ENCODE data around the gene DNAJC4.

DNAJC4 gene

DNA sequence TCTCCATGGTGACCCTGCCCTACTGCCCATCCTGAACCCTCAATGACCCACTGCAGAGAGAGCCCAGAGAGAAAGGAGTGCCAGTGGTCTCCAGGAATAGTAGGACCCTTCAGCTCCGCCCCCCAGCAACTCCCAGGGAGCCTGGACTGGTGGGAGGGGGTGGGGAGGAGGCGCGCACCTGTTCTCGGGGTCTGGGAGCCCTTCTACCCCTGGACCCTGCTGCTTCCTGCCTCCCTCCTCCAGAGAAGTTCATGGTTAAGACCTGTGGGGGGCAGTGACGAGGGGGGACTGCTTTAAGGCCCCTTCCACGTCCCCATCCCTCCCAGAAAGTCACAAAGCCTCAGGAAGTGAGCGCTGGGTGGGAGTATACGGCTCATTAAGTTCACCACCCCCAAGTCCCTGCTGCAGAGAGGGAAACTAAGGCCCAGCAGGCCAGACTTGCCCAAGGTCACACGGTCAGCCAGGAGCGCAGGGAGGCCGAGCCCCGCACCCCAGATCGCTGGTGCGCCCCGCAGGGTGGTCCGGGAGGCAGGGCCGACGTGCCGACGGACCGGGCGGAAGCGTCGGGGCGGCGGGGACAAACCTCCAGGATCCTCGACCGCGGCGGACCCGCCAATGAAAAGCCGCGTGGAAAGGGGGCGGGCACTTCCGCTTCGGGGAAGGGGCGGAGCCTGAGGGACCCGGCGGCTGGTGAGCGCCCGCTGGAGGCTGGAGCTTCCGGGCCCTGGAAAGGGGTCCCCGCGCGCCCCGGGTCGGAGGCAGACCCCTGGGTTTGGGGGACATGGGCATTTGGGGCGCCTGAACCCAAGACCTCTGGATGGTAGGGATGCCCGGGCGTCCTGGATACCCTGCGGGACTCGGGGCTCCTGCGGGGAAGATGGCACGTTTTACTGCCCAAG, 4.5 kb upstream of the DNAJC4 start, which contains the start of the genes NUDT22 and TRPT1:
Gene NUDT22, plus strand, starts transcription at position 667 of the 899 bp plus-strand sequence. CDS start 379 bp downstream, outside the sequence.
Gene TRPT1, minus strand, starts transcription at position 579 of the 899 bp plus-strand sequence. Its CDS starts 326 bp downstream, at position 253.
- TF ChIP-seq, protein P1, sequence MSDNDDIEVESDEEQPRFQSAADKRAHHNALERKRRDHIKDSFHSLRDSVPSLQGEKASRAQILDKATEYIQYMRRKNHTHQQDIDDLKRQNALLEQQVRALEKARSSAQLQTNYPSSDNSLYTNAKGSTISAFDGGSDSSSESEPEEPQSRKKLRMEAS (IDR thresholded peaks at IDR 0.05), result peak; percentile 51; the same call in 1 of the 2 replicates
- TF ChIP-seq YY1 (IDR thresholded peaks at IDR 0.05; ENCODE audit: low read depth), result no peak
- TF ChIP-seq EGR1 (IDR thresholded peaks at IDR 0.05), result no peak
- TF ChIP-seq RAD21 (IDR thresholded peaks at IDR 0.05; ENCODE audit: low read depth), result no peak
- no peak for TF ChIP-seq TCF12 (IDR thresholded peaks at IDR 0.05; ENCODE audit: low read depth)
- TF ChIP-seq NFIC (IDR thresholded peaks at IDR 0.05), result no peak
- TF ChIP-seq TEAD4 (IDR thresholded peaks at IDR 0.05), result peak; percentile 5; the same call in 1 of the 2 replicates
- TF ChIP-seq, protein P2, sequence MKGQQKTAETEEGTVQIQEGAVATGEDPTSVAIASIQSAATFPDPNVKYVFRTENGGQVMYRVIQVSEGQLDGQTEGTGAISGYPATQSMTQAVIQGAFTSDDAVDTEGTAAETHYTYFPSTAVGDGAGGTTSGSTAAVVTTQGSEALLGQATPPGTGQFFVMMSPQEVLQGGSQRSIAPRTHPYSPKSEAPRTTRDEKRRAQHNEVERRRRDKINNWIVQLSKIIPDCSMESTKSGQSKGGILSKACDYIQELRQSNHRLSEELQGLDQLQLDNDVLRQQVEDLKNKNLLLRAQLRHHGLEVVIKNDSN (IDR thresholded peaks at IDR 0.05), result 0 out of 2 replicates have a peak, but pooled peaks have one; percentile 17
- TF ChIP-seq, protein P3, sequence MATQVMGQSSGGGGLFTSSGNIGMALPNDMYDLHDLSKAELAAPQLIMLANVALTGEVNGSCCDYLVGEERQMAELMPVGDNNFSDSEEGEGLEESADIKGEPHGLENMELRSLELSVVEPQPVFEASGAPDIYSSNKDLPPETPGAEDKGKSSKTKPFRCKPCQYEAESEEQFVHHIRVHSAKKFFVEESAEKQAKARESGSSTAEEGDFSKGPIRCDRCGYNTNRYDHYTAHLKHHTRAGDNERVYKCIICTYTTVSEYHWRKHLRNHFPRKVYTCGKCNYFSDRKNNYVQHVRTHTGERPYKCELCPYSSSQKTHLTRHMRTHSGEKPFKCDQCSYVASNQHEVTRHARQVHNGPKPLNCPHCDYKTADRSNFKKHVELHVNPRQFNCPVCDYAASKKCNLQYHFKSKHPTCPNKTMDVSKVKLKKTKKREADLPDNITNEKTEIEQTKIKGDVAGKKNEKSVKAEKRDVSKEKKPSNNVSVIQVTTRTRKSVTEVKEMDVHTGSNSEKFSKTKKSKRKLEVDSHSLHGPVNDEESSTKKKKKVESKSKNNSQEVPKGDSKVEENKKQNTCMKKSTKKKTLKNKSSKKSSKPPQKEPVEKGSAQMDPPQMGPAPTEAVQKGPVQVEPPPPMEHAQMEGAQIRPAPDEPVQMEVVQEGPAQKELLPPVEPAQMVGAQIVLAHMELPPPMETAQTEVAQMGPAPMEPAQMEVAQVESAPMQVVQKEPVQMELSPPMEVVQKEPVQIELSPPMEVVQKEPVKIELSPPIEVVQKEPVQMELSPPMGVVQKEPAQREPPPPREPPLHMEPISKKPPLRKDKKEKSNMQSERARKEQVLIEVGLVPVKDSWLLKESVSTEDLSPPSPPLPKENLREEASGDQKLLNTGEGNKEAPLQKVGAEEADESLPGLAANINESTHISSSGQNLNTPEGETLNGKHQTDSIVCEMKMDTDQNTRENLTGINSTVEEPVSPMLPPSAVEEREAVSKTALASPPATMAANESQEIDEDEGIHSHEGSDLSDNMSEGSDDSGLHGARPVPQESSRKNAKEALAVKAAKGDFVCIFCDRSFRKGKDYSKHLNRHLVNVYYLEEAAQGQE (IDR thresholded peaks at IDR 0.05; ENCODE audit: low read depth), result no peak
- TF ChIP-seq CEBPB (IDR thresholded peaks at IDR 0.05), result no peak
- TF ChIP-seq TAF1 (IDR thresholded peaks at IDR 0.05; ENCODE audit: low read depth), result peak; percentile 77
- TF ChIP-seq FOXM1 (IDR thresholded peaks at IDR 0.05; ENCODE audit: borderline replicate concordance, low read depth), result no peak
- peak; percentile 98 for TF ChIP-seq ZBTB7A (IDR thresholded peaks at IDR 0.05; ENCODE audit: low read depth)
- no peak for TF ChIP-seq EP300 (IDR thresholded peaks at IDR 0.05; ENCODE audit: borderline replicate concordance)
- TF ChIP-seq CREB1 (IDR thresholded peaks at IDR 0.05; ENCODE audit: low read depth), result 0 out of 2 replicates have a peak, but pooled peaks have one; percentile 23

DNA sequence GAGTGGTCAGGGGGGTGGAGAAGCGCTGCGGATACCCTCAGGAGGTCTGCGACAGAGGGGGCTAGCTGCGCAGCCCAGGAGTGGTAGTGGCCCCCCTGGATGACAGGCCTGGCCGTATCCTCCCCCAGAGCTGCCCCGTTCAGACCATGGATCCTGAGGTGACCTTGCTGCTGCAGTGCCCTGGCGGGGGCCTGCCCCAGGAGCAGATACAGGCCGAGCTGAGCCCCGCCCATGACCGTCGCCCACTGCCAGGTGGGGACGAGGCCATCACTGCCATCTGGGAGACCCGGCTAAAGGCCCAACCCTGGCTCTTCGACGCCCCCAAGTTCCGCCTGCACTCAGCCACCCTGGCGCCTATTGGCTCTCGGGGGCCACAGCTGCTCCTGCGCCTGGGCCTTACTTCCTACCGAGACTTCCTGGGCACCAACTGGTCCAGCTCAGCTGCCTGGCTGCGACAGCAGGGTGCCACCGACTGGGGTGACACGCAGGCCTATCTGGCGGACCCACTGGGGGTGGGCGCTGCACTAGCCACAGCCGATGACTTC, 3.8 kb upstream of the DNAJC4 start:
- no peak for TF ChIP-seq CREB1 (IDR thresholded peaks at IDR 0.05; ENCODE audit: low read depth)
- TF ChIP-seq YY1 (IDR thresholded peaks at IDR 0.05; ENCODE audit: low read depth), result no peak
- TF ChIP-seq, protein P1 (IDR thresholded peaks at IDR 0.05), result 0 out of 2 replicates have a peak, but pooled peaks have one; percentile 14
- TF ChIP-seq, protein P2 (IDR thresholded peaks at IDR 0.05), result no peak
- TF ChIP-seq TCF12 (IDR thresholded peaks at IDR 0.05; ENCODE audit: low read depth), result no peak

DNA sequence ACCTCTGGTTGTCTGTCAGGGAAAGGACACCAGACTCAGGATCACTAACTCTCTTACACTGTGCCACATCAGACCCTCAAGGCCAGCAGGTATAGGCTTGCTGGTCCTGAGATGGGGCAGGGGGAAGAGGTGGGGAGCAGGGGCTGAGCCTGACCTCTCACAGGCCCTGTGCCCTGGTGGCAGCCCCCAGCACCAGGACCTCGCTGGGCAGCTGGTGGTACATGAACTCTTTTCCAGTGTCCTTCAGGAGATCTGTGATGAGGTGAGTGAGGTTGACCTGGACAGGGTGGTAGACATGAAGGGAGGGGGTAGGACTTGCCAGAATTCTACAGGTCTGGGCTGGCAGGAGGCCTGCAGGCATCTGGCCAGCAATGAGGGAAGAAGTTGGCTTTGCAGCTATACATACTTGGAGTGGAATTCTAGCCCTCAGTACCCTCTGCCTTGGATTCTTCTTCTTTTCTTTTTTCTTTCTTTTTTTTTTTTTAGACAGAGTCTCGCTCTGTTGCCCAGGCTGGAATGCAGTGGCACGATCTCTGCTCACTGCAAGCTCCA, 2.9 kb upstream of the DNAJC4 start:
- TF ChIP-seq, protein P3 (IDR thresholded peaks at IDR 0.05; ENCODE audit: low read depth), result no peak
- TF ChIP-seq NFIC (IDR thresholded peaks at IDR 0.05), result peak; percentile 77

DNA sequence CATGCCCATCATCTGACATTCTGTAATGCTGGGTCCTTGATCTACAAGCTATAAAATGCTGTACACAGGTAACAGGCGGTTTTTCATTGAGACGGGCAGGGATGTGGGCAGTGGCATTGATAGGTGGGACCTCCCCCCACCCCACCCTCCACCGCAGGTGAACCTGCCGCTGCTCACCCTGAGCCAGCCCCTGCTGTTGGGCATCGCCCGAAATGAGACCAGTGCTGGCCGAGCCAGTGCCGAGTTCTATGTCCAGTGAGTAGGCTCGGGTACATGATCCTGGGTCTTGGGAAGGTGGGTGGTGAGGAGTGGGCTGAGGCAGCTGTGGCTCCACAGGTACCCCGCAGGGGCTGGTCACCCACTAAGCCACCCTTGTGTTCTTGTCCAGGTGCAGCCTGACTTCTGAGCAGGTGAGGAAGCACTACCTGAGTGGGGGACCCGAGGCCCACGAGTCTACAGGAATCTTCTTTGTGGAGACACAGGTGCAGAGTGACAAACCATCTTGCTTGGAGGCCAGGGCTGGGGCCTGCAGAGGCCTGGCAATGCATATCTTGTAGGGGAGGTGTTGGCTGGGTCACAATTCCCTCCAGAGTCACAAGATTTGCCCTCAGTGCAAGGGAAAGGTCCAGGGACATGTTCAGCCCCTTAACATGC, 1.1 kb upstream of the DNAJC4 start:
- TF ChIP-seq, protein P1 (IDR thresholded peaks at IDR 0.05), result no peak

DNA sequence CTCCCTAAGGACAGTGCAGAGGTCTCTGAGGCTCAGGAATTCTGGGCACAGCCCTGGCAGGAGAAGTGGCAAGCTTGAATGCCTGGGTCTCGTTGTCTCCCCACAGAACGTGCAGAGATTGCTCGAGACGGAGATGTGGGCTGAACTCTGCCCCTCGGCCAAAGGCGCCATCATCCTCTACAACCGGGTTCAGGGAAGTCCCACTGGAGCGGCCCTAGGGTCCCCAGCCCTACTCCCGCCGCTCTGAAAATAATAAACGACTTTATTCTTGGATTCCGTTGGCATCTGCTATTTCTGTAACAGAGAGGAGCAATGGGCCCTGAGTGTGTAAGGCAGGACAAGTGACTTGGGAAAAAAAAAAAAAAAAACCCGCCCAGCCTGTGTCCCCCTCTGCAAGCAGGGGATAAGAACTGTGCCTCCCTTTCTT, 591 bp upstream of the DNAJC4 start:
- TF ChIP-seq ZBTB7A (IDR thresholded peaks at IDR 0.05; ENCODE audit: low read depth) (no peak), TCF12 (IDR thresholded peaks at IDR 0.05; ENCODE audit: low read depth) (no peak), CREB1 (IDR thresholded peaks at IDR 0.05; ENCODE audit: low read depth) (no peak), EP300 (IDR thresholded peaks at IDR 0.05; ENCODE audit: borderline replicate concordance) (no peak), YY1 (IDR thresholded peaks at IDR 0.05; ENCODE audit: low read depth) (no peak), TAF1 (IDR thresholded peaks at IDR 0.05; ENCODE audit: low read depth) (no peak), RAD21 (IDR thresholded peaks at IDR 0.05; ENCODE audit: low read depth) (no peak), EGR1 (IDR thresholded peaks at IDR 0.05) (no peak), TEAD4 (IDR thresholded peaks at IDR 0.05) (no peak), NFIC (IDR thresholded peaks at IDR 0.05) (no peak), FOXM1 (IDR thresholded peaks at IDR 0.05; ENCODE audit: borderline replicate concordance, low read depth) (no peak), CEBPB (IDR thresholded peaks at IDR 0.05) (no peak)
- TF ChIP-seq, protein P1 (IDR thresholded peaks at IDR 0.05), result no peak
- TF ChIP-seq, protein P3 (IDR thresholded peaks at IDR 0.05; ENCODE audit: low read depth), result no peak
- TF ChIP-seq, protein P2 (IDR thresholded peaks at IDR 0.05), result no peak

All from Ishikawa (cell line).